Esophagus muscularis mucosa (tissue), 4 donors: Measurements from ENCODE around the gene RTL9.

Source experiments
- EP300 ChIP-seq: sonication (generic); formaldehyde crosslinking; IDR thresholded peaks from one replicate; pipeline ENCODE4 v1.6.1; 2017; ENCODE audit warnings: antibody characterized with exemption
- POLR2A ChIP-seq: fragments of 450-650 bp; IDR thresholded peaks from one replicate; pipeline ENCODE4 v1.6.1; 2017; ENCODE audit warnings: antibody characterized with exemption, moderate library complexity, mild to moderate bottlenecking, low read depth
- POLR2AphosphoS5 ChIP-seq, 2 donors: sonication (generic); formaldehyde crosslinking; IDR thresholded peaks; one replicate each; pipeline ENCODE4 v1.6.1; 2017; ENCODE audit warnings: antibody characterized with exemption in 2 of 2
- TF ChIP-seq, protein P1 (sequence below), 3 experiments: fragments of 200-600 bp in 2 of 3; fragments of 450-650 bp in 1 of 3; sonication (generic) in 2 of 3; IDR thresholded peaks; one replicate each; pipeline ENCODE4 v1.5.1; 2017 to 2019; ENCODE audit warnings: antibody characterized with exemption in 3 of 3, mild to moderate bottlenecking in 2 of 3, moderate library complexity in 1 of 3

DNA sequence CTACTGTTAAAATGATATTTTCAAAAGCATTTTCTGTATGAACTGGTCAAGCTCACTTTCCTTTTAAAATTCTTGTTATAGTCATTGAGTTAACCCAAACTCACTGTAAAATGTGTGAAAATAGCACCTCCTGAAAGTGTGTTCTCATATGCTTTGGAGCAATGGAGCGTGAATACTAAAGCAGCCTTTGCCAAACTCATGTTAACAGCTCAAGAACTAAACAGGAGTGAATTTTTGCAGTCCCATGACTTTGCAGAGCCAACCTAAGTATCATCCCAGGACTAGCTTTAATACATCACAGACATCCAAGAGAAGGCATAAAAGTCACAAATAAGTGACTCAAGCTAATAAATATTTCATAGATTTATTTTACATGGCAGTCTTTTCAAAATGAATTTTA is 43.1 kb upstream of the RTL9 start:
- TF ChIP-seq, protein P1, sequence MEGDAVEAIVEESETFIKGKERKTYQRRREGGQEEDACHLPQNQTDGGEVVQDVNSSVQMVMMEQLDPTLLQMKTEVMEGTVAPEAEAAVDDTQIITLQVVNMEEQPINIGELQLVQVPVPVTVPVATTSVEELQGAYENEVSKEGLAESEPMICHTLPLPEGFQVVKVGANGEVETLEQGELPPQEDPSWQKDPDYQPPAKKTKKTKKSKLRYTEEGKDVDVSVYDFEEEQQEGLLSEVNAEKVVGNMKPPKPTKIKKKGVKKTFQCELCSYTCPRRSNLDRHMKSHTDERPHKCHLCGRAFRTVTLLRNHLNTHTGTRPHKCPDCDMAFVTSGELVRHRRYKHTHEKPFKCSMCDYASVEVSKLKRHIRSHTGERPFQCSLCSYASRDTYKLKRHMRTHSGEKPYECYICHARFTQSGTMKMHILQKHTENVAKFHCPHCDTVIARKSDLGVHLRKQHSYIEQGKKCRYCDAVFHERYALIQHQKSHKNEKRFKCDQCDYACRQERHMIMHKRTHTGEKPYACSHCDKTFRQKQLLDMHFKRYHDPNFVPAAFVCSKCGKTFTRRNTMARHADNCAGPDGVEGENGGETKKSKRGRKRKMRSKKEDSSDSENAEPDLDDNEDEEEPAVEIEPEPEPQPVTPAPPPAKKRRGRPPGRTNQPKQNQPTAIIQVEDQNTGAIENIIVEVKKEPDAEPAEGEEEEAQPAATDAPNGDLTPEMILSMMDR (IDR thresholded peaks at IDR 0.05): no peak
- no peak for TF ChIP-seq EP300
- TF ChIP-seq POLR2A: no peak
- TF ChIP-seq POLR2AphosphoS5 (IDR thresholded peaks at IDR 0.05): no peak
